PC-3 (cell line): ENCODE measurements around the gene ADGRG1.

Experiments
- EZH2 ChIP-seq: fragments of 300-600 bp; sonication (generic); IDR thresholded peaks from one replicate; pipeline ENCODE4 v1.6.1; 2017; ENCODE audit warnings: antibody characterized with exemption, mild to moderate bottlenecking, low read length; ENCODE audit not compliant: unreplicated experiment
- EZH2phosphoT487 ChIP-seq: fragments of 300-600 bp; sonication (generic); IDR thresholded peaks from 2 replicates; pipeline ENCODE4 v1.6.1; 2018; ENCODE audit warnings: mild to moderate bottlenecking, antibody characterized with exemption, low read length, borderline replicate concordance
- TF ChIP-seq, protein P1 (sequence below): fragments of 300-600 bp; sonication (generic); conservative IDR thresholded peaks from 2 replicates; pipeline ENCODE4 v1.5.1; 2017; ENCODE audit warnings: antibody characterized with exemption, low read depth, mild to moderate bottlenecking, low read length

- TF ChIP-seq EZH2 (no peak), EZH2phosphoT487 (no peak)
- TF ChIP-seq, protein P1, sequence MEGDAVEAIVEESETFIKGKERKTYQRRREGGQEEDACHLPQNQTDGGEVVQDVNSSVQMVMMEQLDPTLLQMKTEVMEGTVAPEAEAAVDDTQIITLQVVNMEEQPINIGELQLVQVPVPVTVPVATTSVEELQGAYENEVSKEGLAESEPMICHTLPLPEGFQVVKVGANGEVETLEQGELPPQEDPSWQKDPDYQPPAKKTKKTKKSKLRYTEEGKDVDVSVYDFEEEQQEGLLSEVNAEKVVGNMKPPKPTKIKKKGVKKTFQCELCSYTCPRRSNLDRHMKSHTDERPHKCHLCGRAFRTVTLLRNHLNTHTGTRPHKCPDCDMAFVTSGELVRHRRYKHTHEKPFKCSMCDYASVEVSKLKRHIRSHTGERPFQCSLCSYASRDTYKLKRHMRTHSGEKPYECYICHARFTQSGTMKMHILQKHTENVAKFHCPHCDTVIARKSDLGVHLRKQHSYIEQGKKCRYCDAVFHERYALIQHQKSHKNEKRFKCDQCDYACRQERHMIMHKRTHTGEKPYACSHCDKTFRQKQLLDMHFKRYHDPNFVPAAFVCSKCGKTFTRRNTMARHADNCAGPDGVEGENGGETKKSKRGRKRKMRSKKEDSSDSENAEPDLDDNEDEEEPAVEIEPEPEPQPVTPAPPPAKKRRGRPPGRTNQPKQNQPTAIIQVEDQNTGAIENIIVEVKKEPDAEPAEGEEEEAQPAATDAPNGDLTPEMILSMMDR, result no peak
Measured at GRCh38 chr16:57651344-57652333, 23.2 kb downstream of the ADGRG1 start.
